Activated T-cell treated with anti-CD3 and anti-CD28 coated beads for 48 hours (primary cell): ENCODE measurements around the gene AEBP1.

Source experiments
- DNase-seq: peaks from one replicate; pipeline ENCODE4 v3.0.0-alpha.2; 2020; ENCODE audit warnings: low read depth

The AEBP1 gene

DNA sequence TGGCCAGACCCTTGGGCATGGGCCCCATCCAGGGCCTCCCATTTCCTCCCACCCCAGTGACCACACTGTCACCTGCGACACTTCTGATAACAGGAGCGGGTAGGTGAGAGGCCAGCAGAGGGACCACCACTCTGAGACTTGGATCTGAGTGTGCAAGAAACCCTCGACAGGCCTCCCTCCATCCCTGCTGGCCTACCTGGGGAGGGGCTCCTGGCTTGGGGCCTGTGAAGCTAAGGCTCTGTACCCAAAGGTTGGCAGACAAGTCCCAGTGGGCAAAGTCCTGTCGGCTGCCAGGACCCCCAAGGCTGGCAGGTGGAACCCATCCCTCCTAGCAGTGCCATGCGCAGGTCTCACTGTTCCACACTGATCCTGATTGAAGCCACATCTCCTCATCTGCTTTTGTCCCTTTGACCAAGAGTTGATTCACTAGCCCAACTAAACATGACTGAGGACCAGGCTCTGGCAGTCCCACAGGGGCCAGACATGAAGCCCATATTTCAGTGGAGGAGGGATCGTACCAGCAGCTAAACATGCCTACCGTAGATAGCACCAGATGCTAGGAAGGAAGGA, 37.6 kb upstream of the AEBP1 start:
- DNase-seq, result no peak

- DNase-seq, result no peak
Measured at GRCh38 chr7:44067064-44067951, 36.8 kb upstream of the AEBP1 start.

GRCh38 chr7:44068054-44068453, 36.1 kb upstream of the AEBP1 start:
- no peak for DNase-seq

- no peak for DNase-seq
Measured at GRCh38 chr7:44071726-44072363, 32.3 kb upstream of the AEBP1 start.

DNA sequence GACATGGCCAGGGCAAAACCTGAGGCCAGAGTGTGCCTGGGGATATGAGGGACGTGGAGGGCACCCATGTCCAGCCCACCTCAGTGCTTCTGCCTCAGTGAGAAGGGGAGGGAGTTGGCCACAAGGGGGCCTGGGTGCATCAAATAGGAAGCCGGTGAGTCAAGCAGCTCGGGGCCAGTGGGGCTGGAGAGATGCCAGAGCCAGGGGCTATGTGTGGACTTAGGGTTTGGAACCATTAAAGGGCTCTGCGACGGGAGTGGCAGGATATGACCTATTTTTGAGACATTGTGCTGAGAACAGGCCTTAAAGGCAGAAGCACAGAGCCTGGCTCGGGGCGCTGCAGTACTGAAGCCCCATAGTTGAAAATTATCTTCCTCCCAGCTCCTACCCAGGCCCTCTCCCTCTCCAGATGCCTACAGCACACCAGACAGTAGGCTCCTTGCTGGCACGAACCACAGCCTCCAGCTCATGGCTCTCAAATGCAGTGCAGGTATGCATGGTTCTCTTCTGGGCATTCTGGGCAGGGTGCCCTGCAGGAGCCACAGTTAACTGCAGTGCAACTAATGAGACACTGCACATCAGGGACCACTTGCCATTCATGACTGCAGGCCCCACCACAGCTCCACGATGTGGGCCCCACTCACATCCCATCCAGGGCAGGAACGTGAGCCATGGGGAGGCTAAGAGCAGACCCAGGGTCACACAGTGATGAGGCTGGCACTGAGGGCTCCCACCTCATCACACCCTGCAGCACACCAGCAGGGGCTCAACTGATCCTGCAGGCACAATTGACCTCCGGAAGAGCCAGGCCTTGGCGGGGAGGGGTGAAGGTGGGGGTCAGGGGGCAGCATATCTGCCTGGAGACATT, 31.5 kb upstream of the AEBP1 start:
- DNase-seq, result peak; percentile 34

DNA sequence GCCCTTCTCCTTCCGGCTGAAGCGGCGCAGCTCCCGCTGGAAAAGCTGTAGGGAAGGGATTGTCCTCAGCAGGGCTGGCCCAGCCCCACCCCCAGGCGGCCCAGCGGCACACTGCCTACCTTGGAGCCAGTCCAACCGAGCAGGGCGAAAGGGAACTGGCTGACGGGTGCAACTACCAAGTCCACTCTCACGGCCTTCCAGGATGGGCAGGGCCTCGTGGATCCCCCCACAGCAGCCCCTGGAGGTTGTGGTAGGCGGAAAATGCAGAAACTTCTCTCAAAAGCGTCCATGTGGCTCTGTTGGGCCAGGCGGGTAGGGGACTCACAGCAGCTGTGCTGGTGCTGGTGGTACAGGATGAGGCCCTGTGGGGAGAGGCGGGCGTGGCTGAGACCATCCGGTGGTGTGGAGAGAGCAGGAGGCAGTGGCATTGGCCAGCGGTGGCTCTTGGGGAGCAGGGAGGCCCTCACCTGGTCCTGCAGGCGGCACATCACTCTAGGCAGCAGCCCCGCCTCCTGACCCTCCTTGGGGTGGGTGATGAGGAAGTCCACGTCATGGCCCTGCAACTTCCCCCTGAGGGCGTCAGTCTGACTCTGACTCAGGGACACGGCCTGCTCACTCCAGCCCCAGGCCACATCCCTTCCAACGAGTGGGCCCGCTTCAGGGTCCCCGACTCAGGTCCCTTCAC, 30.3 kb upstream of the AEBP1 start:
- peak; percentile 52 for DNase-seq

GRCh38 chr7:44074349-44074695, 29.8 kb upstream of the AEBP1 start:
- no peak for DNase-seq

DNA sequence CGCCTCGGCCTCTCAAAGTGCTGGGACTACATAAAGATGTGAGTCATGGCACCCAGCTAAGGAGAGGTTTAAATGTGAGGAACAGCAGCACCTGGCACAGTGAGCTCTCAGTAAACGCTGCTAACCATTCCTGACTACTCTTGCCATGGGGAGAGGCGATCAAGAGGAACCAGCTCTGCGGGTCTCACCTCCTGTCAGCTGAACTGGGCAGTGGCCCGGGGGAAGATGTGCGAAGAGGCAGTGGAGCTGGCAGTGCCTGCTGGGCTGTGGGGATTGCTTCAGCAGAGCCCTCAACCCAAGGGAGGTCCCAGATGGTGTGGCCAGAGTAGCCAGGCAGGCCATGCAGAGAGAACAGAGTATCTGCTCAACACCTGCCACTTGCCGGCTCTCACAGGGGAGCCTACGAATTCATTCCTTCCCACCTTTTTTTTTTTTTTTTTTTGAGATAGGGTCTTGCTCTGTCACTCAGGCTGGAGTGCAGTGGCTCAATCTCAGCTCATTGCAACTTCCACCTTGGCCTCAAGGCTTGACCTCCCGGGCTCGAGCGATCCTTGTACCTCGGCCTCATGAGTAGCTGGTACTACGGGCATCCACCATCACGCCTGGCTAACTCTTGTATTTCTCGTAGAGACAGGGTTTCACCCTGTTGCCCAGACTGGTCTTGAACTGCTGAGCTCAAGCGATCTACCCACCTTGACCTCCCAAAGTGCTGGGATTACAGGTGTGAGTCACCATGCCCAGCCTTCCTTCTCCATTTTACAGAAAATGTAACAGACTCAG, 28.7 kb upstream of the AEBP1 start:
- DNase-seq, result no peak

DNA sequence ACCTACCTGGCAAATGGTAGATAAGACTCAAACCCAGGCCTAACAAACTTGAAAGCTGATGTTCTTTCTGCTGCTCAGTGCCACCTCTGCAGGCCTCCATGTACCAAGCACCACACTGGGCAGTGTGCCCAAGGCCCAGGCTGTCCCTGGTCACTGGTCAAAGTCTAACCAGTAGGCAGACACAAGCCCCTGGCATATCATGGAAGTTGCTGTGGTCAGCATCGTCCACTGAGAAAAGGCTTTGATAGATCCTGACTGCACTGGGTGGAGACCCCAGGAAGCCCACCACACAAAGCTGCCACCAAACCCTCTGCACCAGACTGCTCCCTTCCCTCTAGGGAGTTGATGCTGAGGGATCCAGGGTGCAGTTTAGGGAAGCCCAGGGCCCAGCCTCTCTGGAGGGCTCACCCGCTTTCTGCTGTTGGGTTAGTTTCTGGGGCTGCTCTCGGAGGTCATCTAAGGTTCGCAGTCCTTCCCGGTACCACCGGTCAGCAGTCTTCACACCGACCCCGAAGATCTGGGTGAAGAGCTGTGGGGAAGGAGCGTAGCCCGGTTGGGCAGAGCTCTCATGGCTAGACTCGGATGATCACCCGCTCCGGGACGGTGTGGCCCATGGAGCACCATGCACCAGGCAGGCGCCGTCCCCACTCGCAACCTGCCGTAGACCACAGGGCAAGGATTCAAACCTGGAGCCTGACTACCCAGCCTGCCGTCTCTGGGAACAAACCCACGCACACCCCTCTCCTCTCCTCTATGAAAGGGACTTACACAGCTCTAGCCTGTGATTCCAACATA, 27.8 kb upstream of the AEBP1 start:
- DNase-seq, result no peak

GRCh38 chr7:44077061-44077460, 27.1 kb upstream of the AEBP1 start:
- DNase-seq, result no peak

- DNase-seq, result no peak
Measured at GRCh38 chr7:44077681-44078091, 26.5 kb upstream of the AEBP1 start.

GRCh38 chr7:44078521-44078920, 25.6 kb upstream of the AEBP1 start:
- no peak for DNase-seq

DNA sequence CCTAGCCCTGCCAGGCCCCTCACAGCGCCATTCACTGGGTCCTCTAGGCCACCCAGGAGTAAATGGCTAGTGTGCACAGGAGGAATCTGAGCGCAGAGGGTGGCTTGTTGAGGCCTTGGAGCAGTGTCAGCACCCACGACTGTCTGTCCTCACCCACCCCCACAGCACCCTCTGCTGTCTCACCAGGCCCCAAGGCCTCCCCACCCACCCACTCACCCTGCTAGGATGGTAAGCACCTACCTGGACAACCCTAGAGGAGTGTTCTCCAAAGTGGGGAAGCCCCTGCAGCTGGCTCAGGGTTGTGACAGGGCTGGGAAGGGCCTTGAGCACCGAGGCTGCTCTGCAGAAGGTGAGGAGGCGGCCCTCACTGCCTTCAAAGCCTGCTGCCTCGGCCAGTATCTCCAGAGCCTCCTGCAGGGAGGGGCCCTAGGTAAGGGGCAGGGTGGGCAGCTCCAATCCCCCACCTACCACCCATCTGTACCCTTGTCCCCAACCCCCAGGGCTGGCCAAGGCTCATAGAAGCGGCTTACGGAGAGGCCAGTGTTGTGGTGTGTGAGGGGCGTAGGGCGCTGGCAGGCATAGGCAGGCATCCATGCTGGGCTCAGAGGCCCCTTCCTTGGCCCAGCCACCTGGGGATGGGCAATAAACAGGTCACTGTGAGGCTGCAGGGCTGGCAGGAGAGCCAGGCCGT, 24.7 kb upstream of the AEBP1 start:
- DNase-seq, result no peak

GRCh38 chr7:44080118-44080517, 24.0 kb upstream of the AEBP1 start:
- DNase-seq, result no peak

DNA sequence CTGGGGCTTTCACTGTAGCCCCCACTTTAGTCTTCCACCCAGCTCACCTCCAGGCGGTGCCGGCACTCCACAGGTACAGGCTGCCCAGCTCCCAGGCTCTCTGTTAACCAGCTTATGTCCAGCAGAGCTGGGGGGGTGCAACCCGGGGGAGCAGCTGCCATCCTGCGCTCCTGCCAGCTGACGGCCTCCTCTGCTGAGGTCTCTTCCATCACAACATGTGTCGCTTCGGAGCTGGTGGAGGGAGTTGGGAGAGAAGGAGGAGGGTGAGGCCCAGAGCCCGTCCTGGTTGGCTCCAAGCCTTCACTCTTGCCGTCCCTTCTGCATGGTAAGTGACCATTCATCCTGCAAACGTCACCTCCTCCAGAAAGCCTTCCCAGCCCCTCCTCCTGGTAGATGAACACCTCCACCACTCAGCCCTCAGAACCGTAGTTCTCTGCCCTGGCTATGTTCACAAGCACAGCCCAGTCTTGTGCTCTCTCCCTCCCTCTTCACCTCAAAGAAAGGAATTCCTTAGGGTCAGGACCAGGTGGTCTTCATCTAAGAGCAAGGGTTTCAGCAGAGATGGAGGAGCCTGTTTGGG, 23.4 kb upstream of the AEBP1 start:
- DNase-seq, result no peak

- DNase-seq, result no peak
Measured at GRCh38 chr7:44081266-44081748, 22.8 kb upstream of the AEBP1 start.

GRCh38 chr7:44082541-44083207, 21.5 kb upstream of the AEBP1 start:
- DNase-seq, result peak; percentile 97

GRCh38 chr7:44083796-44084195, 20.3 kb upstream of the AEBP1 start:
- DNase-seq, result no peak
